Fibroblast of skin of scalp (primary cell): ENCODE measurements around the gene KCNIP3.
A peak's percentile ranks its signal among the peaks of the same experiment; 100 is the strongest.

Source experiments
- DNase-seq: peaks from one replicate; pipeline ENCODE4 v3.0.0-alpha.2; 2013

The KCNIP3 gene

DNA sequence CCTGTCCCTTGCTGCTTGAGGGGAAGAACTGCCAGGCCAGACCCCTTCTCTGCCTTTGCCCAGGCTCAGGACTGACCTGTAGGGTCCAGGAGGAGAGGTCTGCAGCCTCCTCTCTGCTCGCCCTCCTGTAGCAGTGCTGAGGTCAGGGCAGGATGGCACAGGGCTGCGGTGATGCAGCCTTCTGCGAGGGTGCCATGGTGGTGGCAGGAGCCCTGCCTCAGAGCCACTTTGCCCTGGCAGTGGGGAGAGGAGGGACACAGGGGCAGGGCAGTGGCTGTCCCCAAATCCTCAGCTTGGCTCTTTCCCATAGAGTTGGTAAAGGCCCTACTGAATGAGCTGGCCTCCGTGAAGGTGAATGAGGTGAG is 22.0 kb upstream of the KCNIP3 start:
- DNase-seq = no peak

DNA sequence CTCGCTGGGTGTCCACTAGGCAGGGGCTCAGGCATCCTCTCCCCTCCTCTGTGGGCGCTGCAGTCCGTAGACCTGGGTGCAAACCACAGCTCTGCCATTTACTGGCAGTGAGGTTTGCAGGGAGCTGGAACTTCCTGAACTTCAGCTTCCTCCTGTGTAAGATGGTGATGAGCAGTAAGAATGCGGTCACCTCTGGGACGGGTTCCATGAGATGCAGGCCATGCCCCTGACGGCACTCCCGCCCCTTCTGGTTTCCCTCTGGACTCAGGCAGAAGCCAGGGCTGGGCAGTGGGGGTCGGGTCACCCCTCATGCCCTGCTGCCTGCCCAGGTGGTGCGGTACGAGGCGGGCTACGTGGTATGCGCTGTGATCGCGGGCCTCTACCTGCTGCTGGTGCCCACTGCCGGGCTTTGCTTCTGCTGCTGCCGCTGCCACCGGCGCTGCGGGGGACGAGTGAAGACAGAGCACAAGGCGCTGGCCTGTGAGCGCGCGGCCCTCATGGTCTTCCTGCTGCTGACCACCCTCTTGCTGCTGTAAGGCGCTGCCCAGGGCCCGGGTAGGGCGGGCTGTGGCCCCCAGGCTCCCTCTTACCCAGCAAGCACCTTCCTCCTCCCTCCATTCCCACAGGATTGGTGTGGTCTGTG is 21.4 kb upstream of the KCNIP3 start:
- DNase-seq = no peak

DNA sequence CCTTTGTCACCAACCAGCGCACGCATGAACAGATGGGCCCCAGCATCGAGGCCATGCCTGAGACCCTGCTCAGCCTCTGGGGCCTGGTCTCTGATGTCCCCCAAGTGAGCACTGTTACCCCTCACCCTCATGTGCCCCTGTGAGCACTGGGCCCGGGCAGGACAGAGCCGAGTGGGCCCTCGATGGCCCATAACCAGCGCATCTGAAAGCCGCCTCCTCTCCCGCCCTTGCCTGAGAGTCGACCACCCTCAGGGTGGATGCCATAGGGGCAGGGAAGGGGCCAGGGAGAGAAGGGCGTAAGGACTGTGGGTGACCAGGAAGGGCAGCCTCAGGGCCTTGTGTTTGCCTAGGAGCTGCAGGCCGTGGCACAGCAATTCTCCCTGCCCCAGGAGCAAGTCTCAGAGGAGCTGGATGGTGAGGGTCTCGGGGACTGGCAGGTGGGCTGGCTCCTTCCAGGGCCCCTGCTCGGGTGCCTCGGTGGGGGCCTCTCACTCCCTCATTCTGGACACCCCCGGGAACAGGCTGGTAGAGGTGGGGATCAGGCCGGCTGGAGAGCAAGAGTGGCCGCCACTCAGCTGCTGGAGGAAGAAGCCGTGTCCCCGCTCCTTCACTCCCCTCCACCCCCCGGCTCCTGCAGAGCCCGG is 20.8 kb upstream of the KCNIP3 start:
- DNase-seq = no peak

DNA sequence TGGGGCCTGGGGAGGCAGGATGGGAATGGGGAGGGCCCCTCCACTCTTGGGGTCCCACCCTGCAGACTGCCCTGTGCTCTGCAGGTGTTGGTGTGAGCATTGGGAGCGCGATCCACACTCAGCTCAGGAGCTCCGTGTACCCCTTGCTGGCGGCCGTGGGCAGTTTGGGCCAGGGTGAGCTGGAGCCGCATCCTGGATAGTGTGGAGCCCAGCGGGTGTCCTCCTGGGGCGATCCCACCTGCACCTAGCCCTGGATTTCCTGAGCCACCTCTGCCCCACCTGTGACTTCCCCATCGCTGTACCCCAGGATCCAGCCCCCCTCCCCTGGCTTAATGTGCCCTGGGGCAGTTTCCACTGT is 20.3 kb upstream of the KCNIP3 start:
- no peak for DNase-seq

DNA sequence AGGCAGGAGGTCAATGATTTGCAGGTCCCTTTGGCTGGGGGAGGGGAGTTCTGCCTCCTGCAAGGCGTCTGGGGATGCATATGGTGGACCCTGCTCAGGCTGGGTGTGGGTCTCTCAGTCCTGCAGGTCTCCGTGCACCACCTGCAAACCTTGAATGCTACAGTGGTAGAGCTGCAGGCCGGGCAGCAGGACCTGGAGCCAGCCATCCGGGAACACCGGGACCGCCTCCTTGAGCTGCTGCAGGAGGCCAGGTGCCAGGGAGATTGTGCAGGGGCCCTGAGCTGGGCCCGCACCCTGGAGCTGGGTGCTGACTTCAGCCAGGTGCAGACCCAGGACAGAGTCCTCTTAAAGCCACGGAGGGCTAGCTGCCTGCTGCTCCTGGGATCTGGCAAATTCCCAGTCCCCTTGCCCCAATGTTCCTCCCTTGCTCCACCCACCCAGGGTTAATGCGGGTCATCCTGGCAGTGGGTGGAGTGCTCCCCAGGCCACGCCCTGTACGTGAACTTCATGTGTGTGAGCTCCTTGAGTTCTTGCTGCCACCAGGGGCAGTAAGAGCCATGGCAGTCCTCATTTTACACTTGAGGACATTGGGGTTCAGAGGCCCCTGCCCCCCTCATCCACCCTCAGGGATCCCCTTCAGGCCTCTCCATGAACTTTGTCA is 19.8 kb upstream of the KCNIP3 start:
- DNase-seq = no peak

DNA sequence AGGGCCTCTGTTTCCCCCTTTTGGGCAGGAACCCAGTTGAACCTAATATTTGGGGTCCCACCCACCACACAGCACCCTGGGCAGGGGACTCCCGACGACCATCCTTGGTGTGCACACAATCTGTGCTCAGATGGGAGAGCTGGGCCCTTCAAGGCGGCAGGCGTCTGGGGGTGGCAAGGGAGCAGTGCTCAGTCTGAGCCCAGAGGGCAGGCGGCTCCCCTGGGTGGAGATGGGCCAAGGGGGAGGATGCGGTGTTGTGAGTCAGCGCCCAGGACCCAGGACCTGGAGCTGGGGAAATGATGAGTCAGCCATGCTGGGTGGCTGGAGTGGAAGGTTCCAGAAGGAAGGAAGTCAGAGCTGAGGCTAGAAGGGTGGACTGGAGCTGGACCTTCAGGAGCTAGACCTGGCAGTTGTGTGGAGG is 19.1 kb upstream of the KCNIP3 start:
- DNase-seq = peak; percentile 50

DNA sequence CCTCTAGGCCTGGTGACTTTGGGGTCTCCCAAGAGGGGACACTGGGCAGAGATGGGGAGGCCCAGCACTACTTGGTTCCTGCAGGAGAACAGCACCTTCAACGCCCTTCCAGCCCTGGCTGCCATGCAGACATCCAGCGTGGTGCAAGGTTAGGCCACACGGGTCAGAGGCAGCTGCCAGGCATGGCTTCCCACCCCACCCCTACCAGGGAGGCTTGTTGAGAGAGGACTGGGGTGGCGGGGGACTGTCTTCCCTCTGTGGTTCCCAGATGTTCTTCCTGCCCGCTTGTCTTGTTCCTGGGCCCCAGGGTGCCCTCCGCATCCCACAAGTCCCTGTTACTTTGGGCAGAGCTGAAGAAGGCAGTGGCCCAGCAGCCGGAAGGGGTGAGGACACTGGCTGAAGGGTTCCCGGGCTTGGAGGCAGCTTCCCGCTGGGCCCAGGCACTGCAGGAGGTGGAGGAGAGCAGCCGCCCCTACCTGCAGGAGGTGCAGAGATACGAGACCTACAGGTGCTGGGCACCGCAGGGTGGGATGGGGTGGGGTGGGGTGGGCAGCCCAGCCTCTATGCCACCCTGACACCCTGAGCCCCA is 18.4 kb upstream of the KCNIP3 start:
- no peak for DNase-seq

DNA sequence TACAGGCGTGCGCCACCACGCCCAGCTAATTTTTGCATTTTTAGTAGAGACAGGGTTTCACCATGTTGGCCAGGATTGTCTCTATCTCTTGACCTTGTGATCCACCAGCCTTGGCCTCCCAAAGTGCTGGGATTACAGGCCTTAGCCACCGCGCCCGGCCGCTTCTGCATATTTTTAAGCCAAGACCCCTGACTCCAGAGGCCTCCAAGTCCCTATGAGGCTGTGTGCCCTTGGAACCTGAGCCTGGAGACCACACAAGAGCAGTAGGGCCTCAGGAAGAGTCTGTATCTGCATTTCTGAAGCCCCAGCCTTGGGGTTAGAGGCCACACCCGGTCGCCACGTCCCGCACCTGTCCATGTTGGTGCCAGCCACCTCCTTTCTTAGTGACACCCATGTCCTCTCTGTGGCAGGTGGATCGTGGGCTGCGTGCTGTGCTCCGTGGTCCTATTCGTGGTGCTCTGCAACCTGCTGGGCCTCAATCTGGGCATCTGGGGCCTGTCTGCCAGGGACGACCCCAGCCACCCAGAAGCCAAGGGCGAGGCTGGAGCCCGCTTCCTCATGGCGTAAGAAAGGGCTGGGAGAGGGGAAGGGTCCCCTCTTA is 17.6 kb upstream of the KCNIP3 start:
- no peak for DNase-seq

DNA sequence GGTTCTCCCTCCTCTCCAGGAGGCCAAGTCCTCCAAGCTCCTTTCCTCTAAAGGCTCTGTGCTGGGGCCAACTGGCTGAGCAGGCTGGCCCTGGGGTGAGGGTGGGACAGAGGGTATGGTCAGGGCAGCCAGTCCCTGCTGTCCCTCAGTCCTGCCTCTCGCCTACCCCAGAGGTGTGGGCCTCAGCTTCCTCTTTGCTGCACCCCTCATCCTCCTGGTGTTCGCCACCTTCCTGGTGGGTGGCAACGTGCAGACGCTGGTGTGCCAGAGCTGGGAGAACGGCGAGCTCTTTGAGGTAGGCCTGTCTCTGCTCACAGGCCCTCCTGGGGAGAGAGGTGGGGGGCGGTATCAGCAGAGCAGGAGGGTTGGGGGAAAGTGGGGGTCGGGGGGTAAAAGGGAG is 16.1 kb upstream of the KCNIP3 start:
- no peak for DNase-seq

DNA sequence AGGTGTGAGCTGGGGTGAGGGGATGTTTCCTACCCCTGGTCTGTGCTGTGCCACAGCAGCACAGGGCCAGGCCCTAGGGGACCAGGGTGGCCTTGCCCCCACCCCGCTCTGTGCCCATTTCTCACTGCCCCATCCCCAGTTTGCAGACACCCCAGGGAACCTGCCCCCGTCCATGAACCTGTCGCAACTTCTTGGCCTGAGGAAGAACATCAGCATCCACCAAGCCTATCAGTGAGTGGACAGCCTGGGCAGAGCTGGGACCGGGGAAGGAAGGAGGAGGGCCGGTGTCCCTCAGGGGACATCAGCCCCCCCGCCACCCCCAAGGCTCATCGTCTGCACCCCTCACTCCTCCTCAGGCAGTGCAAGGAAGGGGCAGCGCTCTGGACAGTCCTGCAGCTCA is 15.4 kb upstream of the KCNIP3 start:
- DNase-seq = no peak

DNA sequence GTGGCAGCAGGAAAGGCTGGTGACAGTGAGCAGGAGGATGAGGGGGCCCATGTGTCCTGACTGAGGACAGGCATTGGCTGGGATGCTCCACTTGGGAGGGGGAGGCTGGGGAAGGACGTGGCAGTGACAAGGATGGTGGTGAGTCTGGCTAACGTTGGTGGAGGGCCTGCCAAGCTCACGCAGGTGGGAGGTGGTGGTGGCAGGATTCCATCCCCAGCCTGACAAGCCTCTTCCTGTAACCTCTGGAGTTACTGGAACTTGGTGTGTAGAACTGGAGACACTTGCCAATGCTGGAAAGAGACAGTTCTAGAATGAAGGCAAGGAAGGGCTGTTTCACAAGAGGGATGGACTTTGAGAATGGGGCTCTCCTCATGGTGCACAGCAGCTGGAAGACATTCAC is 14.7 kb upstream of the KCNIP3 start:
- DNase-seq = no peak

DNA sequence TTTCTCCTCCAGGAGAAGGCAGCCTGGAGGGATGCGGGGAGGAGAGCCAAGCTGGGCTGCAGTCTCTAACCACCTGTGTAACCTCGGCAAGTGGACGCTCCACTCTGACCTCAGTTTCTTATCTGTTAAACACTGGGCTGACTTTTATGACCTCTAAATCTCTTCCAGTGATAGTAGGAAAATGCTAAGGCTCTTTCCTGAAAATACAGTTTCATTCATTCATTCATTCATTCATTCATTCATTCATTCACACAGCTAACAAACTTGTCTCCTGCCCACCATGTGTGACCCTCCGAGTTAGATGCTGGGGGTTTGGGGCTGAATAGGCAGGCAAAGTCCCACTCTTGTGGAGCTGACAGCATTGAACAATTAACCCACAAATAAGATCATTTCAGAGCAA is 13.6 kb upstream of the KCNIP3 start:
- no peak for DNase-seq

DNA sequence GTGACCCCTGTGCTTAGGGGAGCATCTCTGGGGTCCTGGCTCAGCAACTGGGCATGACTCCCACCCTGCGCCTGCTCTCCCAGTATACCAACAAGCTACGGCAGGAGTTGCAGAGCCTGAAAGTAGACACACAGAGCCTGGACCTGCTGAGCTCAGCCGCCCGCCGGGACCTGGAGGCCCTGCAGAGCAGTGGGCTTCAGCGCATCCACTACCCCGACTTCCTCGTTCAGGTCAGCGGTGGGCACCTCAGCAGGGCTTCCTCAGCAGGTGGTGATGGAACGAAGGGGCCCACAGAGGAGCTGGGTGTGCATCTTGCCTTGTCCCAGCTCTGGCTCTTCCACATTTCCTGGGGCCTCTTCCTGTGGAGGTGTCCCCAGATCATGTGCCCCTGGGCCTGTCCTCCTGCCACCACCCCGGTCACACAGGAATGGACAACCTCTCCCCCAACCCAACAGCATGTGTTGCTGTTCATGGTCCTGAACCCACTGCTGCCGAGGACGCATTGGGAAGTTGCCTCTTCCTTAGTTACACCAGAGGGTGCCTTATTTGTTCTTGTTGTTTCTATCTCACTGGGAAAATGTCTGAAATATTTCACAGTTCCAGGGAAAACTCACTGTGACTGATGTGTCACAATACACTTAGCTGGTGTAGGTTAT is 12.1 kb upstream of the KCNIP3 start:
- no peak for DNase-seq

DNA sequence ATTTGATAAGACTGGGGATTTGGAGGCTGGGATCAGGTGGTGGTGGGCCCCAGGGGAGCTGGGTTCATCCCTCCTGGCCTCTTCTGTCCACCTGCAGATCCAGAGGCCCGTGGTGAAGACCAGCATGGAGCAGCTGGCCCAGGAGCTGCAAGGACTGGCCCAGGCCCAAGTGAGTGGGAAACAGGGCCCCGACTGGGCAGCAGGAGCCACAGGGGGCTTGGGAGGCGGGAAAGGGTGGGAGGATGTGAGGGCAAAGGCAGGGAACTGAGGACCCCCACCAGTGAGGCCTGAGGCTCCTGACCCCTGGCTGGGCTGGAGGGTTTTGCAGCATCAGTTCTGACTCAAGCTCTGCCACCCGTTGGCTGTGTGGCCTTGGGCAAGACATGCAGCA is 11.6 kb upstream of the KCNIP3 start:
- DNase-seq = no peak

DNA sequence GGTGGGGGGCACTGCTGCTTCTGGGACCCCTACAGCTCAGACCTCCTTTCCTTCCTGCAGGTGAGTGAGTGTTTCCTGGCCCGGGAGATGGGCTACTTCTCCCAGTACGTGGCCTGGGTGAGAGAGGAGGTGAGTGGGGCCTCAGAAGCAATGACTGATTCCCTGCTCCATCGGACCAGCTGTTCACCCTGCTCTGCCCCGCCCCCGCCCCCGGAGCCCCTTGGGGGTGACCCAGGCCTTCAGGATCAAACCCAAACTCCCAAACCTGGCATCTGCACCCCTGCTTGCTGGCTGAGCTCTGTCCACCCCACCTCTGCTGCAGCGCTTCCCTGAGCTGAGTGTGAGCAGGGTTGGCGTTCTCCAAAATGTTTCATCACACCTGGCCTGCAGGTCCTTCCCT is 9.8 kb upstream of the KCNIP3 start:
- DNase-seq = no peak

DNA sequence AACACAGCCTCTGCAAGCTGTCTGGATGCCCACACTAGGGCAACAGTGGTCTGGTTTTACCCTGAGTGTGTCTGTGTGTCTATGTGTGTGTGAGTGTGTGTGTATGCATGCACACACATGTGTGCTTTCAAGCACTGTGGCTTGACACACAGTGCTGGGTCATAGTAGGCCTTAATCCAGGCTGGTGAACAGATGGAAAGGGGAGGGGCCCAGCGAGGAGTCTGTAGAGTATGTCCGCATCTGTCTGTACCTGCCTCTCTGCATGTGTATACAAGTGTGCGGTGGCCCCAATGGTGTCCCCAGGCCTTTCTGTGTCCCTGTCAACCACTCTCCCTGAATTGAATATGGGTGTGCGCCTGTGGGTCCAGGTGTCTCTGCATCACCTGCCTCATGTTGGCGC is 9.3 kb upstream of the KCNIP3 start:
- no peak for DNase-seq

DNA sequence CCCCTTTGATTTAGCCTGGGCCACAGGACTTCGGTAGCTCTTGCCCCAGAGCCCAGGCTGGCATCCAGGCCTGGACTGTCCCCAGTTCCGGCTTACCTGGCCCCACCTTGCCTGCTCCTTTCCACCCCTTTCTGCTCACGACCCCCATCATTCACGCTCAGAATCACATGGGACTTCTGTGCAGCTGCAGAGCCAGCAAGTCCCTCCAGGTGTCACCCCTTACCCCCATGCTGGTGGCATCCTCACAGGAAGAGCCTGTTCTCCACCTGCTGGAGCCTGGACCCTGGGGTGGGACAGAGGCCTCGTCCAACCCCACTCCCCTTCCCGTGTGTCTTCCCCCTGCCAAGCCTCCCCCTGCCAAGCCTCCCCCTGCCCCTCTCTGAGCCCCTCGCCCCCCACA is 7.9 kb upstream of the KCNIP3 start:
- no peak for DNase-seq

DNA sequence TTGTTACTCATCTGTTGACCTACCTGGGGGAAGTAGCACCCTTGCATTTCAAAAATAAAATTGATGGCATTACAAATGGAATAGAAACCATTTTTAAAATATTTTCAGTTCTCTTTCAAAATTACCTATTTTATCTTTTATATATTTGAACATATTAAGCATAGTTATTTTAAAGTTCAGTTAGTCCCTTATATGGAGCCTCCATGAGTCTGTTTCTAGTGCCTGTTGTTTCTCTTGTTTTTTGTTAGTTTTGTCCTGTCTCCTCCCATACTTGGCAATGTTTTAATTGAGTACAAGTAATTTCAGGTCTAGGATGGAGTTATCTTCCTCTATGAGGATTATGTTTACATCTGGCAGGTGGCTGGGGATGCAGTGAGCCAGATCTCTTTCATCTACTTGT is 5.9 kb upstream of the KCNIP3 start:
- no peak for DNase-seq

DNA sequence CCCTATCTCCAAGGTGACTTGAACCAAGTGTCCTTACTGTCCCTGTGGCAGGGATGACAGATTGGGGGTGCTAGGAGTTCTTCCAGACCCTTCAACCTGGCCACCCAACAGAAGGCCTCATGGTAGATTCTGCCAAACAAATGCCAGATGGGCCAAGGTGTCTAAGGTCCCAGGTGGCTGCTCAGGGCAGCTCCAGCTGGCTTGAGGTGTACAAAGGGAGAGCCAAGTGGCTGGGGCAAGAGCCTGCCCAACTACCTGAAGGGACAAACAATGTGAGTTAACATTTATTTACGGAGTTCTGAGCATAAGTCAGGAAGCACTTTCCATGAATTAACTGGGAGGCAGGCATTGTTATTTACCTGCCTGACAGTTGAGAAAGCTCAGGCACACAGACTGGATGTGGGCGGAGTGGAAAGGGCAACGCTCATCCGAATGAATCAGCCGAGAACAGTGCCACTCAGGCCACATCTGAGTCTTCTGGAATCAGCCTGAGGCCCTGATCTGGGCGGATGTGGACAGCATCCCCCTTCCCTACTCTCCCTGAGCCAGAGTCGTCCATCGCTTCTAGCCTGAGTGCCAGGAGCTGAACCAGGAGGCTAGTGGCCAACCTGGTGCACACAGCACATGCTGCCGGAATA is 4.4 kb upstream of the KCNIP3 start:
- no peak for DNase-seq

DNA sequence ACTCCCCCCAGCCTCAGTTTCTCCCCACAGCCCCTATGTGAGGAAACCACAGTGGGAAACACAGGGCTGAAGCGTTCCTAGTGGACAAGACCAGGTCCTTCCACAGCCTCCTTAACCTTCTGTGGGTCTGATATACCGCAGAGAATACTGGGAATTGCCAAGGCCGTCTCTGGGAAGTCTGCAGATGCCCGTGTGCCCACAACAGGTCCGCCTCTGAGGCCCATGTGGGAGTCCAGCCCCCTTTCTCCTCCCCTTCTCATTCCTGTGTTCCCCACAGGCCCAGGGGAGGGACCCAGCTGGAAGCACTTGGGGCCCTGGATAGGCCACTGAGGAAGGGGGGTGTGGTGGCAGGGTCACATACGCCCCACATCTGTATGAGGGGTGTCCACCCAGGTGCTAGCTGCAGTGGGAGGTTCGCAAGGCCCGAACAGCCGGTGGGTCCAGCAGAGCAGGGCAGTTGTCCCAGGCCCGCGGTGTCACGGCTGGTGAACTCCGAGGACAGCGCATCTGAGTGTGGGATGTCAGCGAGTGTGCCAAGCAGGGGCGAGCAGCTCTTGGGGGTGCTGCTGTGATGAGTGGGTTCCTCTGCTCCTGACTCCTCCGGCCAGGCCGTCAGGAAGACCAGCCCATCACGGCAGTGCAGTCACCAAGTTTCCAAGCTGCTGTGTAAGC is 2.4 kb upstream of the KCNIP3 start:
- DNase-seq = no peak

DNA sequence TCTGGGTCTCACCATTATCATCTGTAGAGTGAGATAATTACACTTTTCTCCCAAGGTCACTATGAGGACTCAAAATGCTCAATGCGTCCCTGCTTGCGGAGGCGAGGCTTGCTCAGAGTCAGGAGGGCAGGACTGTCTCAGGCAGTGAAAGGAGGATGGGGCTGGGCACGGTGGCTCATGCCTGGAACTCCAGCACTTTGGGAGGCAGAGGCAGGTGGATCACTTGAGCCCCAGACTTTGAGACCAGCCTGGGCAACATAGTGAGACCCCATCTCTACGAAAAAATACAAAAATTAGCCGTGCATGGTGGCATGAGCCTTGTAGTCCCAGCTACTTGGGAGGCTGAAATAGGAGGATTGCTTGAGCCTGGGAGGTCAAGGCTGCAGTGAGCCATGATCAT is 1.8 kb upstream of the KCNIP3 start:
- no peak for DNase-seq

DNA sequence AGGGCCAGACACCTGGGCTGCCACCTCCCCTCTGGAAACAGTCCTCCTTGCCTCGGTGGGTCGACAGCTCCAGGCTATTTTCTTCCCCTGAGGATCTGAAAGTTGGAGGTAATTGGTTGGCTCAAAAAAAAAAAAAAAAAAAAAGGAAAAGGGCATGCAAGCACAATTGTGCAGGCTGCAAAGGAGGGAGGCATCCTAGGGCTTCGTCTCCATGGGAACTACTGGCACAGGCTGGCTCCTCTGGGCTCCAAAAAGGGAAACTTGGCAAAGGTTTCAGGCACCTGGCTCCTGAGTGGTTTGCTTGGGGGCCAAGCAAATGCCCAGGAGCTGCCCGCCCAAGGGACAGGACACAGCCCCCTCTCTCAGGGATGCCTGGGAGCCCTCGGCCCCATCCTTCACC is 1.1 kb upstream of the KCNIP3 start:
- DNase-seq = no peak
